ENCODE data around the gene SYNE1. TPM values are rescaled to one million over a fixed set of nuclear protein-coding genes. Genes with fewer than 3 reads are reported as not detected.
A peak's percentile ranks its signal among the peaks of the same experiment; 100 is the strongest.
"Not testable (repeated sequence)": the region's sequence is repeated elsewhere in the genome, so short reads cannot be mapped to it uniquely, and the experiment has no call there.

Gene SYNE1
- total and polyA plus RNA-seq, 7 experiments from 2014 or later: 50.6 to 205 (median 161) TPM

- ChIA-PET CTCF (interaction anchor here (1.8 kb wide), 1 partner anchor 124 kb away, joined by 4 read pairs; no protein-coding TSS in a partner anchor), POLR2A (interaction anchor here (1.5 kb wide), 1 partner anchor 10 kb away, joined by 4 read pairs; no protein-coding TSS in a partner anchor)
- H3K9me3 ChIP-seq (ENCODE audit: control insufficient read depth in 2 of 3, low read length in 3 of 3): no peaks in the 10 kb centered on the region
- H3K36me3 ChIP-seq (ENCODE audit: control insufficient read depth in 2 of 3, insufficient read depth in 3 of 3, low read length in 3 of 3): peaks cover 19 to 90% (median 34%) of the 10 kb centered on the region in 3 experiments
- Mint-ChIP-seq H3K27ac (peak overlapping the region in 3 of 9 donors; percentile 37 to 60 (median 43)), H3K4me3 (no peak overlapping the region), H3K9me3 (no peaks in the 10 kb centered on the region), H3K36me3 (peaks cover 20 to 67% (median 38%) of the 10 kb centered on the region in 5 donors), H3K4me1 (peaks cover 0 to 12% (median 0%) of the 10 kb centered on the region in 7 donors), H3K27me3 (no peaks in the 10 kb centered on the region)
- H3K27me3 ChIP-seq (ENCODE audit: control insufficient read depth in 2 of 2, insufficient read depth in 2 of 2, low read length in 2 of 2): no peaks in the 10 kb centered on the region
- no peak overlapping the region for H3K27ac ChIP-seq (ENCODE audit: low read depth, low read length)
- H3K4me3 ChIP-seq (ENCODE audit: low read length): no peak overlapping the region
- ATAC-seq (no peak), DNase-seq (no peak)
- intact Hi-C loops (cut with micrococcal nuclease): no loop called here
- H3K4me1 ChIP-seq (ENCODE audit: control insufficient read depth in 2 of 2, insufficient read depth in 2 of 2, low read length in 2 of 2): no peaks in the 10 kb centered on the region
Measured at GRCh38 chr6:152143359-152143758, 493.8 kb downstream of the SYNE1 start.

- ATAC-seq (no peak), DNase-seq (no peak)
- Histone ChIP-seq H3K27me3 (ENCODE audit: control insufficient read depth in 2 of 2, insufficient read depth in 2 of 2, low read length in 2 of 2) (no peaks in the 10 kb centered on the region), H3K4me1 (ENCODE audit: control insufficient read depth in 2 of 2, insufficient read depth in 2 of 2, low read length in 2 of 2) (no peaks in the 10 kb centered on the region), H3K36me3 (ENCODE audit: control insufficient read depth in 2 of 3, insufficient read depth in 3 of 3, low read length in 3 of 3) (peaks cover 18 to 87% (median 27%) of the 10 kb centered on the region in 3 experiments), H3K4me3 (ENCODE audit: low read length) (no peak overlapping the region), H3K27ac (ENCODE audit: low read depth, low read length) (no peak overlapping the region), H3K9me3 (ENCODE audit: control insufficient read depth in 2 of 3, low read length in 3 of 3) (no peaks in the 10 kb centered on the region)
- ChIA-PET POLR2A (no interaction called here), CTCF (interaction anchor here (0.6 to 1.2 kb wide), 3 partner anchors 175 to 376 kb away, joined by 3 to 5 read pairs (median 3); no protein-coding TSS in a partner anchor)
- Mint-ChIP-seq H3K4me3 (no peak overlapping the region), H3K36me3 (peaks cover 14 to 65% (median 31%) of the 10 kb centered on the region in 5 donors), H3K27me3 (no peaks in the 10 kb centered on the region), H3K4me1 (peaks cover 0 to 7% (median 0%) of the 10 kb centered on the region in 7 donors), H3K27ac (no peak overlapping the region), H3K9me3 (no peaks in the 10 kb centered on the region)
- intact Hi-C loops (cut with micrococcal nuclease): no loop called here
Measured at GRCh38 chr6:152142105-152142504, 495.1 kb downstream of the SYNE1 start.

- H3K27me3 ChIP-seq (ENCODE audit: control insufficient read depth in 2 of 2, insufficient read depth in 2 of 2, low read length in 2 of 2); H3K27ac ChIP-seq (ENCODE audit: low read depth, low read length); H3K4me3 ChIP-seq (ENCODE audit: low read length); H3K4me1 Mint-ChIP-seq; CTCF ChIA-PET; POLR2A ChIA-PET; H3K9me3 ChIP-seq (ENCODE audit: control insufficient read depth in 2 of 3, low read length in 3 of 3); H3K4me1 ChIP-seq (ENCODE audit: control insufficient read depth in 2 of 2, insufficient read depth in 2 of 2, low read length in 2 of 2); H3K4me3 Mint-ChIP-seq; ATAC-seq; DNase-seq; H3K9me3 Mint-ChIP-seq; H3K27me3 Mint-ChIP-seq; intact Hi-C loops (cut with micrococcal nuclease): not testable (repeated sequence)
- H3K27ac Mint-ChIP-seq: peak overlapping the region in 3 of 9 donors; percentile 24 to 57 (median 32)
- H3K36me3 Mint-ChIP-seq: peaks cover 13 to 73% (median 28%) of the 10 kb centered on the region in 5 donors
- peaks cover 39 to 90% (median 47%) of the 10 kb centered on the region in 3 experiments for H3K36me3 ChIP-seq (ENCODE audit: control insufficient read depth in 2 of 3, insufficient read depth in 3 of 3, low read length in 3 of 3)
Measured at GRCh38 chr6:152138344-152138743, 498.8 kb downstream of the SYNE1 start.

- intact Hi-C loops (cut with micrococcal nuclease): no loop called here
- CTCF ChIA-PET: no interaction called here
Measured at GRCh38 chr6:152136449-152136825, 500.7 kb downstream of the SYNE1 start.

DNA sequence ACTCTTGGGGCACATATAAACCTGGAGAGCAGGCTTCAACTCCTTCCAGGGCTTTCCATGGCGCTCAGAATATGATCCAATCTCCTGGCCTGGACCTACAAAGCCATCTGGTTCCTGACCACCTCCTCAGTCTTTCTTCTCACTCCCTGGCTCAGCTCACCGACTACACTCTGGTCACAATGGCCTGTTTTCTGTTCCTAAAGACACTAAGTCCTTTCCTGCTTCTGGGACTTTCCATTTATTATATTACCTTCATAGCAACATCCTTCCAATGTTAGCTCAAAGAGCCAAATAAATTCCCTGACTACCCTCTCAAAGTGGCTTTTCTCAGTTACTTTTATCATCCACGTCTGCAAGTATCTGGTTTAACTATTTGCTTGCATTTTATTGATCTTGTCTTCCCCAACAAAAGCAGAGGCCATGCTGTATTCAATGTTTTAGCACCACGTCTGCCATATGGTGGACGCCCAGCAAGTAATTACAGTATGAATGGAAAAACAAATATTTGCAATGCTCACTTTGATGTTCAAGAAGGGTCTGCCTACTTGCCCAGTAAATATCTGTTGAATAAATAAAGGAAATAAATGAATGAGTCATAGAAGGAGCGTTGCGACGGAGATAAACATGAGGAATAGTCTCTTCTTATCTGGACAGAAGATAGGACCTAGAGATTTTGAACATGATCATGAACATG, 501.3 kb downstream of the SYNE1 start:
- H3K27me3 ChIP-seq (ENCODE audit: control insufficient read depth in 2 of 2, insufficient read depth in 2 of 2, low read length in 2 of 2): no peaks in the 10 kb centered on the region
- H3K27ac Mint-ChIP-seq: peak overlapping the region in 6 of 9 donors; percentile 21 to 83 (median 54)
- H3K9me3 Mint-ChIP-seq: no peaks in the 10 kb centered on the region
- H3K36me3 Mint-ChIP-seq: peaks cover 13 to 73% (median 34%) of the 10 kb centered on the region in 5 donors
- H3K4me3 ChIP-seq (ENCODE audit: low read length): no peak overlapping the region
- no peaks in the 10 kb centered on the region for H3K4me1 ChIP-seq (ENCODE audit: control insufficient read depth in 2 of 2, insufficient read depth in 2 of 2, low read length in 2 of 2)
- no peak overlapping the region for H3K4me3 Mint-ChIP-seq
- ATAC-seq (no peak), DNase-seq (no peak)
- H3K9me3 ChIP-seq (ENCODE audit: control insufficient read depth in 2 of 3, low read length in 3 of 3): no peaks in the 10 kb centered on the region
- peaks cover 57 to 94% (median 59%) of the 10 kb centered on the region in 3 experiments for H3K36me3 ChIP-seq (ENCODE audit: control insufficient read depth in 2 of 3, insufficient read depth in 3 of 3, low read length in 3 of 3)
- H3K4me1 Mint-ChIP-seq: no peaks in the 10 kb centered on the region
- intact Hi-C loops (cut with micrococcal nuclease): no loop called here
- no peaks in the 10 kb centered on the region for H3K27me3 Mint-ChIP-seq
- no peak overlapping the region for H3K27ac ChIP-seq (ENCODE audit: low read depth, low read length)
- ChIA-PET POLR2A (interaction anchor here (1.1 kb wide), 1 partner anchor 50 kb away, joined by 3 read pairs; no protein-coding TSS in a partner anchor), CTCF (no interaction called here)

More at GRCh38 chr6:152136449-152136825, 500.7 kb downstream of the SYNE1 start:
- H3K27me3 Mint-ChIP-seq: no peaks in the 10 kb centered on the region
- H3K4me3 Mint-ChIP-seq: no peak overlapping the region
- H3K4me1 Mint-ChIP-seq: no peaks in the 10 kb centered on the region
- Histone ChIP-seq H3K27me3 (ENCODE audit: control insufficient read depth in 2 of 2, insufficient read depth in 2 of 2, low read length in 2 of 2) (no peaks in the 10 kb centered on the region), H3K9me3 (ENCODE audit: control insufficient read depth in 2 of 3, low read length in 3 of 3) (no peaks in the 10 kb centered on the region), H3K4me3 (ENCODE audit: low read length) (no peak overlapping the region), H3K4me1 (ENCODE audit: control insufficient read depth in 2 of 2, insufficient read depth in 2 of 2, low read length in 2 of 2) (no peaks in the 10 kb centered on the region), H3K36me3 (ENCODE audit: control insufficient read depth in 2 of 3, insufficient read depth in 3 of 3, low read length in 3 of 3) (peaks cover 55 to 95% (median 59%) of the 10 kb centered on the region in 3 experiments), H3K27ac (ENCODE audit: low read depth, low read length) (no peak overlapping the region)
- POLR2A ChIA-PET: interaction anchor here (1.1 kb wide), 1 partner anchor 49 kb away, joined by 3 read pairs; no protein-coding TSS in a partner anchor
- H3K9me3 Mint-ChIP-seq: no peaks in the 10 kb centered on the region
- peaks cover 13 to 78% (median 34%) of the 10 kb centered on the region in 5 donors for H3K36me3 Mint-ChIP-seq
- no peak for DNase-seq
- H3K27ac Mint-ChIP-seq: peak overlapping the region in 3 of 9 donors; percentile 10 to 78 (median 48)
- no peak for ATAC-seq

- ChIA-PET CTCF (no interaction called here), POLR2A (no interaction called here)
- intact Hi-C loops (cut with micrococcal nuclease): no loop called here
- H3K4me3 ChIP-seq (ENCODE audit: low read length): no peak overlapping the region
- H3K4me3 Mint-ChIP-seq: no peak overlapping the region
- H3K36me3 ChIP-seq (ENCODE audit: control insufficient read depth in 2 of 3, insufficient read depth in 3 of 3, low read length in 3 of 3): peaks cover 50 to 97% (median 51%) of the 10 kb centered on the region in 3 experiments
- peaks cover 24 to 63% (median 27%) of the 10 kb centered on the region in 5 donors for H3K36me3 Mint-ChIP-seq
- H3K9me3 ChIP-seq (ENCODE audit: control insufficient read depth in 2 of 3, low read length in 3 of 3): no peaks in the 10 kb centered on the region
- H3K27ac ChIP-seq (ENCODE audit: low read depth, low read length): no peak overlapping the region
- no peak for ATAC-seq
- no peaks in the 10 kb centered on the region for H3K9me3 Mint-ChIP-seq
- no peak for DNase-seq
- no peaks in the 10 kb centered on the region for H3K27me3 Mint-ChIP-seq
- H3K27me3 ChIP-seq (ENCODE audit: control insufficient read depth in 2 of 2, insufficient read depth in 2 of 2, low read length in 2 of 2): no peaks in the 10 kb centered on the region
- no peaks in the 10 kb centered on the region for H3K4me1 ChIP-seq (ENCODE audit: control insufficient read depth in 2 of 2, insufficient read depth in 2 of 2, low read length in 2 of 2)
- H3K4me1 Mint-ChIP-seq: peaks cover 0 to 5% (median 0%) of the 10 kb centered on the region in 7 donors
- peak overlapping the region in 5 of 9 donors; percentile 1 to 83 (median 51) for H3K27ac Mint-ChIP-seq
Measured at GRCh38 chr6:152130441-152130840, 506.7 kb downstream of the SYNE1 start.
